ENCODE measurements around the gene ALDH16A1.

The ALDH16A1 gene

GRCh38 chr19:49492573-49493405 lies 39.8 kb downstream of the ALDH16A1 start:
- DNase-seq, result no peak
- in situ Hi-C loops (cut with HindIII; ENCODE audit: low pct_ligation_motif_present, low pct_unique_long_range_greater_than_20kb, low sequenced_read_pairs), result no loop called here

- in situ Hi-C loops (cut with HindIII; ENCODE audit: low pct_ligation_motif_present, low pct_unique_long_range_greater_than_20kb, low sequenced_read_pairs), result no loop called here
- no peak for DNase-seq
These were observed 43.6 kb downstream of the ALDH16A1 start for GRCh38 chr19:49496574-49497008.

GRCh38 chr19:49497047-49497788 lies 44.2 kb downstream of the ALDH16A1 start:
- in situ Hi-C loops (cut with HindIII; ENCODE audit: low pct_ligation_motif_present, low pct_unique_long_range_greater_than_20kb, low sequenced_read_pairs), result no loop called here
- DNase-seq, result peak; percentile 42

GRCh38 chr19:49497789-49498103 lies 44.7 kb downstream of the ALDH16A1 start:
- in situ Hi-C loops (cut with HindIII; ENCODE audit: low pct_ligation_motif_present, low pct_unique_long_range_greater_than_20kb, low sequenced_read_pairs), result no loop called here
- DNase-seq, result no peak

- in situ Hi-C loops (cut with HindIII; ENCODE audit: low pct_ligation_motif_present, low pct_unique_long_range_greater_than_20kb, low sequenced_read_pairs), result no loop called here
- no peak for DNase-seq
These were observed 45.5 kb downstream of the ALDH16A1 start for GRCh38 chr19:49498475-49498874.

GRCh38 chr19:49499030-49499670 lies 46.1 kb downstream of the ALDH16A1 start:
- no peak for DNase-seq
- in situ Hi-C loops (cut with HindIII; ENCODE audit: low pct_ligation_motif_present, low pct_unique_long_range_greater_than_20kb, low sequenced_read_pairs), result no loop called here

GRCh38 chr19:49502866-49503581 lies 50.0 kb downstream of the ALDH16A1 start:
- peak; percentile 47 for DNase-seq
- in situ Hi-C loops (cut with HindIII; ENCODE audit: low pct_ligation_motif_present, low pct_unique_long_range_greater_than_20kb, low sequenced_read_pairs), result no loop called here

- DNase-seq, result no peak
- in situ Hi-C loops (cut with HindIII; ENCODE audit: low pct_ligation_motif_present, low pct_unique_long_range_greater_than_20kb, low sequenced_read_pairs), result no loop called here
These were observed 50.5 kb downstream of the ALDH16A1 start for GRCh38 chr19:49503582-49503962.

GRCh38 chr19:49506575-49507105 lies 53.6 kb downstream of the ALDH16A1 start:
- peak; percentile 61 for DNase-seq
- in situ Hi-C loops (cut with HindIII; ENCODE audit: low pct_ligation_motif_present, low pct_unique_long_range_greater_than_20kb, low sequenced_read_pairs), result no loop called here

- in situ Hi-C loops (cut with HindIII; ENCODE audit: low pct_ligation_motif_present, low pct_unique_long_range_greater_than_20kb, low sequenced_read_pairs), result no loop called here
- DNase-seq, result no peak
These were observed 54.9 kb downstream of the ALDH16A1 start for GRCh38 chr19:49507803-49508494.

GRCh38 chr19:49512970-49513745 lies 60.1 kb downstream of the ALDH16A1 start:
- peak; percentile 51 for DNase-seq
- in situ Hi-C loops (cut with HindIII; ENCODE audit: low pct_ligation_motif_present, low pct_unique_long_range_greater_than_20kb, low sequenced_read_pairs), result no loop called here

- in situ Hi-C loops (cut with HindIII; ENCODE audit: low pct_ligation_motif_present, low pct_unique_long_range_greater_than_20kb, low sequenced_read_pairs), result no loop called here
- no peak for DNase-seq
These were observed 60.7 kb downstream of the ALDH16A1 start for GRCh38 chr19:49513746-49514118.

- DNase-seq, result no peak
- in situ Hi-C loops (cut with HindIII; ENCODE audit: low pct_ligation_motif_present, low pct_unique_long_range_greater_than_20kb, low sequenced_read_pairs), result no loop called here
These were observed 61.1 kb downstream of the ALDH16A1 start for GRCh38 chr19:49514151-49514550.

GRCh38 chr19:49515767-49516166 lies 62.7 kb downstream of the ALDH16A1 start:
- in situ Hi-C loops (cut with HindIII; ENCODE audit: low pct_ligation_motif_present, low pct_unique_long_range_greater_than_20kb, low sequenced_read_pairs), result no loop called here

GRCh38 chr19:49518033-49518432 lies 65.0 kb downstream of the ALDH16A1 start:
- DNase-seq, result no peak
- in situ Hi-C loops (cut with HindIII; ENCODE audit: low pct_ligation_motif_present, low pct_unique_long_range_greater_than_20kb, low sequenced_read_pairs), result no loop called here

More at GRCh38 chr19:49515767-49516166, 62.7 kb downstream of the ALDH16A1 start:
- DNase-seq, result no peak
